ENCODE data around the gene FNDC5. TPM values are rescaled to one million over a fixed set of nuclear protein-coding genes. Genes with fewer than 3 reads are reported as not detected.

The FNDC5 gene
- total and polyA plus RNA-seq, 8 donors, result 0.89 to 21.0 (median 6.7) TPM; not detected in 1

DNA sequence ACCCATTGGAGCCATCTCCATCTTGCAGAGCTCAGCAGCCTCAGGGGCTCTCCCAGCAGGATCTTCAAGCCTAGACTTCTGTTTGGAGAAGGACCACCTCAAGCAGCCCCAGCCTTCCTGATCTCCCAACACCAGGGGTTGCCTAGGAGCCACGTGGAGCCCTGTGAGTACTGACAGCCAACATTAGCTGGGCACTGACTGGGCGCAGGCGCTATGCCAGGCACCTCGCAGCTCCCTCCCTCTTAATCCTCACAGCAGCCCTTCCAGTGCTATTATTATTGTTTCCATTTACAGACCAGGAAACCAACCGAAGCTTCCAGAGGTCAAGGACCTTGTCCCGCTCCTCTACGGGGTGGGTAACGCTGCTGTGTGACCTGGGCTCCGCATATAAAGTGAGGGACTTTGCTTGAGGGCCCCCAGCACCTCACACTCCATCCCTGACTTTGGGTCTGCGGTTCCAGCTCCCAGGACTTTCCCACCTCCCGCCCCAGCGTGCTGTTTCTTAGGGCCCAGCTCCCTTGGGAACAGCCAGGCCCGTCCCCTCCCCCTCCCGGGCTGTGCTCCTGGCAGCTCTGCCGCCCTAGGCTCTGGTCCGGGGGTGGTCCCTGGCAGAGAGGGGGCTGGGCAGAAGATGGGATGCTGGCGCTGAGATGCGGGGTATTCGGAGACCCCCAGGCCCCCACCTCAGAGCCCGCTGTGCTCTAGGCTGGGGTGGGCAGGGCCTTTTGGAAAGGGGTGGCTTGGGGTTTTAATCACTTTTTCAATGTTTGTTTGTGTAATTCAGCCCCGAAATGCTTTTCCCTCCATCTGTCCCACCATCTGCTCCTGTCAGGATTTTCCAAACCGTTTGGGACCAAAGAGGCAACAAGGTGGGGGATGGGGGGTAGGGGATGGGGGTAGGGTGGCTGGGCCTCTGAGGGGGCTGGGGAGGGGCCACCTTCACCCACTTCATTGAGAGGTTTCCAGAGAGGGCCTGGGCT lies 11.4 kb upstream of the FNDC5 start:
- H3K9me3 ChIP-seq, result no peaks in the 10 kb centered on the region
- 20 to 31% (median 25%) methylated on average over 13 to 22 of the region's 22 CpGs for WGBS, 5 donors
- peak; percentile 49 to 50 for DNase-seq
- no peak overlapping the region for H3K27ac ChIP-seq
- peaks cover 11 to 41% (median 29%) of the 10 kb centered on the region in 3 donors for H3K27me3 ChIP-seq
- TF ChIP-seq POLR2A (IDR thresholded peaks at IDR 0.05) (no peak), POLR2AphosphoS5 (IDR thresholded peaks at IDR 0.05) (no peak), EP300 (IDR thresholded peaks at IDR 0.05) (no peak)
- TF ChIP-seq, protein P1, sequence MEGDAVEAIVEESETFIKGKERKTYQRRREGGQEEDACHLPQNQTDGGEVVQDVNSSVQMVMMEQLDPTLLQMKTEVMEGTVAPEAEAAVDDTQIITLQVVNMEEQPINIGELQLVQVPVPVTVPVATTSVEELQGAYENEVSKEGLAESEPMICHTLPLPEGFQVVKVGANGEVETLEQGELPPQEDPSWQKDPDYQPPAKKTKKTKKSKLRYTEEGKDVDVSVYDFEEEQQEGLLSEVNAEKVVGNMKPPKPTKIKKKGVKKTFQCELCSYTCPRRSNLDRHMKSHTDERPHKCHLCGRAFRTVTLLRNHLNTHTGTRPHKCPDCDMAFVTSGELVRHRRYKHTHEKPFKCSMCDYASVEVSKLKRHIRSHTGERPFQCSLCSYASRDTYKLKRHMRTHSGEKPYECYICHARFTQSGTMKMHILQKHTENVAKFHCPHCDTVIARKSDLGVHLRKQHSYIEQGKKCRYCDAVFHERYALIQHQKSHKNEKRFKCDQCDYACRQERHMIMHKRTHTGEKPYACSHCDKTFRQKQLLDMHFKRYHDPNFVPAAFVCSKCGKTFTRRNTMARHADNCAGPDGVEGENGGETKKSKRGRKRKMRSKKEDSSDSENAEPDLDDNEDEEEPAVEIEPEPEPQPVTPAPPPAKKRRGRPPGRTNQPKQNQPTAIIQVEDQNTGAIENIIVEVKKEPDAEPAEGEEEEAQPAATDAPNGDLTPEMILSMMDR (IDR thresholded peaks at IDR 0.05), result no peak
- intact Hi-C loops (cut with DNase I; ENCODE audit: low total_unique reads), result no loop called here
- no peaks in the 10 kb centered on the region for H3K36me3 ChIP-seq
- H3K4me3 ChIP-seq, result no peak overlapping the region
- peaks cover 17 to 38% (median 31%) of the 10 kb centered on the region in 4 donors for H3K4me1 ChIP-seq

DNA sequence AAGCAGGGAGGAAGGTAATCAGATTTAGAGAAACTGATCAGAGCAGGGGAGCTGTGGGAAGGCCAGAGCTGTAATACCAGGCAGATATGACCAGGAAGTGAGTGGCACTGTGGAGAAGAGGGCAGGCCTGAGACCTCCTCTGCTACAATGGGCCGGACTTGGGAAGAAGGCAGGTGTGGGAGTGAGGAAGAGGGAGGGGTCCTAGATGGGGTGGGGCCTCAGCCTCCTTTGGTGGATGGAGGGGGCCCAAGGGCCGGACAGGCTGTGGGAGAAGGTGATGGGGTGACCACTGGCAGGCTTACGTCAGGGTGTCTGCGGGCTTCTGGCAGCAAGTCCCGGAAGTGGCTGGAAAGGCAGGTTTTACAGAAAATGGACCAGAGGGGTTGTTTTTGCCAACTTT lies 10.6 kb upstream of the FNDC5 start:
- Histone ChIP-seq H3K36me3 (no peaks in the 10 kb centered on the region), H3K27me3 (peaks cover 6 to 32% (median 27%) of the 10 kb centered on the region in 3 donors), H3K27ac (no peak overlapping the region), H3K4me3 (no peak overlapping the region), H3K4me1 (peaks cover 14 to 37% (median 27%) of the 10 kb centered on the region in 4 donors), H3K9me3 (no peaks in the 10 kb centered on the region)
- DNase-seq, result no peak
- TF ChIP-seq POLR2A (IDR thresholded peaks at IDR 0.05) (no peak), EP300 (IDR thresholded peaks at IDR 0.05) (no peak), POLR2AphosphoS5 (IDR thresholded peaks at IDR 0.05) (no peak)
- TF ChIP-seq, protein P1 (IDR thresholded peaks at IDR 0.05), result no peak
- WGBS, 5 donors, result 53 to 70% (median 63%) methylated on average over 5 of the region's 5 CpGs
- intact Hi-C loops (cut with DNase I; ENCODE audit: low total_unique reads), result no loop called here

DNA sequence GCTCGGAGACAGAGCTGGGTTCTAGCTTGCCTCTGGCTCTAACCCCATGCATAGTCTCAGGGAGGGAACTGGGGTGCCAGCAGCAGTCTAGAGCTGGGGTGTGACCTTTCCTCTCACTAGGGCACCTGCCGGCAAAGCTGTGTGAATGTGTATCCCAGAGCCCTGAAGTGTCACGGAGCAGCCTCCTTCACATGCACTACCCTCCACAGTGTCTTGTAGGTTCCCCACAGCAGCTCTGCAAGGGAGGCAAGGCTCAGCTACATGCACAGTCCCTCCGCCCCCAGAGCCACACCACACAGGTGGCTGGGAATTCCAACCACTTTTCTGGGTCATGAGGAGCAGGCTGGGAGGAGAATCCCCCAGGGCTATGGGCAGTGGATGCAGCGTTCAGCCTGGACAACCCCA lies 7.9 kb upstream of the FNDC5 start:
- intact Hi-C loops (cut with DNase I; ENCODE audit: low total_unique reads), result no loop called here
- TF ChIP-seq POLR2A (IDR thresholded peaks at IDR 0.05) (no peak), EP300 (IDR thresholded peaks at IDR 0.05) (no peak), POLR2AphosphoS5 (IDR thresholded peaks at IDR 0.05) (no peak)
- TF ChIP-seq, protein P1 (IDR thresholded peaks at IDR 0.05), result no peak
- Histone ChIP-seq H3K27ac (no peak overlapping the region), H3K36me3 (no peaks in the 10 kb centered on the region), H3K4me3 (no peak overlapping the region), H3K4me1 (peaks cover 10 to 27% (median 19%) of the 10 kb centered on the region in 4 donors), H3K9me3 (no peaks in the 10 kb centered on the region), H3K27me3 (peaks cover 0 to 7% (median 6%) of the 10 kb centered on the region in 3 donors)
- DNase-seq, result no peak
- 64 to 82% (median 77%) methylated on average over 4 to 5 of the region's 5 CpGs for WGBS, 5 donors

DNA sequence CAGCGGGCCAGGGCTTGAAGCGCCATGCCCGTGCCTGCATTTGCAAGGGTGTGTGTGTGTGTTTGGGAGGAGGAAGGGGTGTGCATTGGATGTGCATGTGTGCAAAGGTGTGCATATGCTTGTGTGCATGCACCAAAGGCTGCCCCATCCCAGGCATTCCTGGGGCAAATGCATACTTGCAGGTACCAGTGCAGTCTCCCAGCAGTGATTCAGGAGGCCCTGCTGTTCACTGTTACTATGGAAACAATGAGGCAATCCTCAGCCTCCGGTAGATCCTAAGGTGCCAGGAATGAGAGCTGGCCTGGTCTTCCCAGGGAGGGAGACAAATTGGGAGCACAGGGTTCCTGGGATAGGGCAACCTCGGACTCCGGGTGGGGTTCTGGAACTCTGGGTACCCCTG lies 7.5 kb upstream of the FNDC5 start:
- Histone ChIP-seq H3K36me3 (no peaks in the 10 kb centered on the region), H3K27ac (no peak overlapping the region), H3K4me1 (peaks cover 10 to 27% (median 19%) of the 10 kb centered on the region in 4 donors), H3K4me3 (no peak overlapping the region), H3K27me3 (peaks cover 0 to 9% (median 7%) of the 10 kb centered on the region in 3 donors), H3K9me3 (no peaks in the 10 kb centered on the region)
- WGBS, 5 donors, result 48 to 78% (median 69%) methylated on average over 4 to 6 of the region's 6 CpGs
- TF ChIP-seq, protein P1 (IDR thresholded peaks at IDR 0.05), result no peak
- TF ChIP-seq EP300 (IDR thresholded peaks at IDR 0.05), result no peak
- TF ChIP-seq POLR2AphosphoS5 (IDR thresholded peaks at IDR 0.05), result no peak
- no peak for TF ChIP-seq POLR2A (IDR thresholded peaks at IDR 0.05)
- no peak for DNase-seq
- intact Hi-C loops (cut with DNase I; ENCODE audit: low total_unique reads), result no loop called here
